HepG2 (cell line): ENCODE measurements around the gene HPCAL1. TPM values are rescaled to one million over a fixed set of nuclear protein-coding genes. Genes with fewer than 3 reads are reported as not detected.

Source experiments
- CBX1 ChIP-seq: IDR thresholded peaks from one replicate; pipeline ENCODE4 v1.6.1; 2016; ENCODE audit warnings: antibody characterized with exemption, low read depth
- DMAP1 ChIP-seq: IDR thresholded peaks from 2 replicates; pipeline ENCODE4 v1.6.1; 2016
- EED ChIP-seq: sonication (generic); formaldehyde crosslinking; IDR thresholded peaks from 2 replicates; pipeline ENCODE4 v1.5.0; 2020; ENCODE audit warnings: mild to moderate bottlenecking, missing genetic modification reagents
- FOSL2 ChIP-seq: sonication (generic); formaldehyde crosslinking; IDR thresholded peaks from 2 replicates; pipeline ENCODE4 v1.4.0; 2020; ENCODE audit warnings: missing genetic modification reagents
- HNF4A ChIP-seq: sonication (generic); formaldehyde crosslinking; IDR thresholded peaks from 2 replicates; pipeline ENCODE4 v1.4.0; 2020; ENCODE audit warnings: missing genetic modification reagents
- HNRNPLL ChIP-seq: fragments of 200-400 bp; formaldehyde crosslinking; IDR thresholded peaks from 2 replicates; pipeline ENCODE4 v1.6.1; 2017; ENCODE audit warnings: mild to moderate bottlenecking, low read depth, low read length; ENCODE audit not compliant: poor library complexity, severe bottlenecking
- NR2F6 ChIP-seq, 2 experiments: IDR thresholded peaks; 2 replicates each; pipeline ENCODE4 v1.6.1; 2016; ENCODE audit warnings: antibody characterized with exemption in 1 of 2, mild to moderate bottlenecking in 1 of 2
- PLSCR1 ChIP-seq: sonication (generic); formaldehyde crosslinking; IDR thresholded peaks from 2 replicates; pipeline ENCODE4 v1.5.0; 2020; ENCODE audit warnings: missing genetic modification reagents, mild to moderate bottlenecking, borderline replicate concordance
- RAD51 ChIP-seq: fragments of 450-650 bp; IDR thresholded peaks from 2 replicates; pipeline ENCODE4 v1.6.1; 2016; ENCODE audit warnings: borderline replicate concordance
- RNF2 ChIP-seq: fragments of 450-650 bp; conservative IDR thresholded peaks from 2 replicates; pipeline ENCODE4 v1.6.1; 2016; ENCODE audit warnings: low read depth
- RNF219 ChIP-seq: sonication (generic); formaldehyde crosslinking; IDR thresholded peaks from 2 replicates; pipeline ENCODE4 v1.5.0; 2020; ENCODE audit warnings: mild to moderate bottlenecking, missing genetic modification reagents
- SNAPC2 ChIP-seq: sonication (generic); formaldehyde crosslinking; IDR thresholded peaks from 2 replicates; pipeline ENCODE4 v1.8.1; 2022; ENCODE audit warnings: mild to moderate bottlenecking, missing genetic modification reagents
- STAT5B ChIP-seq: sonication (generic); formaldehyde crosslinking; IDR thresholded peaks from 2 replicates; pipeline ENCODE4 v1.4.0; 2020; ENCODE audit warnings: missing genetic modification reagents
- ZNF547 ChIP-seq: sonication (generic); formaldehyde crosslinking; IDR thresholded peaks from 2 replicates; pipeline ENCODE4 v1.5.1; 2020; ENCODE audit warnings: mild to moderate bottlenecking, missing genetic modification reagents
- ZNF670 ChIP-seq: sonication (generic); formaldehyde crosslinking; IDR thresholded peaks from 2 replicates; pipeline ENCODE4 v1.8.0; 2022; ENCODE audit warnings: mild to moderate bottlenecking, missing genetic modification reagents, borderline replicate concordance
- ZNF7 ChIP-seq: IDR thresholded peaks from 2 replicates; pipeline ENCODE4 v1.6.1; 2016; ENCODE audit warnings: missing biosample characterization, missing genetic modification reagents
- polyA plus RNA-seq, 8 experiments: library from polyadenylated mRNA; depleted of rRNA in 3 of 8; stranded (reverse) in 7 of 8; unstranded in 1 of 8; fragments of >200 nt; fragmentation: Illumina TruSeq in 4 of 8; extraction: Trizol in 4 of 8; gene quantifications; 2 replicates each; pipeline versions ENCODE4 v1.2.1 to v1.2.3, GENCODE V29; 2011 to 2016; ENCODE audit warnings: low read depth in 4 of 8, missing spikeins in 1 of 8, mixed read lengths in 1 of 8; ENCODE audit not compliant: insufficient read depth in 1 of 8
- total RNA-seq, 5 experiments: library from RNA; depleted of rRNA; stranded (reverse); fragments of >200 nt; fragmentation: Illumina TruSeq; extraction: Trizol; gene quantifications; 2 replicates each; pipeline ENCODE4 v1.2.3, GENCODE V29; 2016; ENCODE audit warnings: low read depth in 1 of 5
- TF ChIP-seq, protein P1 (sequence below), 2 experiments: sonication (generic) in 1 of 2; formaldehyde crosslinking in 1 of 2; IDR thresholded peaks; 2 replicates each; pipeline versions ENCODE4 v1.4.0 to v1.6.1; 2016 to 2020; ENCODE audit warnings: borderline replicate concordance in 1 of 2, low read depth in 1 of 2, mild to moderate bottlenecking in 1 of 2, missing genetic modification reagents in 1 of 2
- TF ChIP-seq, protein P2 (sequence below): sonication (generic); formaldehyde crosslinking; IDR thresholded peaks from 2 replicates; pipeline ENCODE4 v1.9.0; 2022; ENCODE audit warnings: missing genetic modification reagents, mild to moderate bottlenecking, borderline replicate concordance
- TF ChIP-seq, protein P3 (sequence below): sonication (generic); formaldehyde crosslinking; IDR thresholded peaks from 2 replicates; pipeline ENCODE4 v1.4.0; 2020; ENCODE audit warnings: missing genetic modification reagents

The HPCAL1 gene
- total and polyA plus RNA-seq, 2 of the 13 experiments (the other 11 are each of a cell fraction or from before 2014, with no cell fraction given), result 29.5 to 29.9 TPM

- TF ChIP-seq DMAP1, result peak; percentile 38; the same call in 1 of the 2 replicates
- TF ChIP-seq FOSL2 (CRISPR knock-in tag), result peak; percentile 80
- TF ChIP-seq NR2F6 (IDR thresholded peaks at IDR 0.05), result no peak; the same call in 1 of the 2 replicates
- peak; percentile 61; the same call in 1 of the 2 replicates for TF ChIP-seq NR2F6 (CRISPR knock-in tag; IDR thresholded peaks at IDR 0.05)
- no peak for TF ChIP-seq SNAPC2
- 0 out of 2 replicates have a peak, but pooled peaks have one; percentile 34 for TF ChIP-seq ZNF670 (CRISPR knock-in tag)
- 0 out of 2 replicates have a peak, but pooled peaks have one; percentile 41 for TF ChIP-seq EED
- TF ChIP-seq, protein P1, sequence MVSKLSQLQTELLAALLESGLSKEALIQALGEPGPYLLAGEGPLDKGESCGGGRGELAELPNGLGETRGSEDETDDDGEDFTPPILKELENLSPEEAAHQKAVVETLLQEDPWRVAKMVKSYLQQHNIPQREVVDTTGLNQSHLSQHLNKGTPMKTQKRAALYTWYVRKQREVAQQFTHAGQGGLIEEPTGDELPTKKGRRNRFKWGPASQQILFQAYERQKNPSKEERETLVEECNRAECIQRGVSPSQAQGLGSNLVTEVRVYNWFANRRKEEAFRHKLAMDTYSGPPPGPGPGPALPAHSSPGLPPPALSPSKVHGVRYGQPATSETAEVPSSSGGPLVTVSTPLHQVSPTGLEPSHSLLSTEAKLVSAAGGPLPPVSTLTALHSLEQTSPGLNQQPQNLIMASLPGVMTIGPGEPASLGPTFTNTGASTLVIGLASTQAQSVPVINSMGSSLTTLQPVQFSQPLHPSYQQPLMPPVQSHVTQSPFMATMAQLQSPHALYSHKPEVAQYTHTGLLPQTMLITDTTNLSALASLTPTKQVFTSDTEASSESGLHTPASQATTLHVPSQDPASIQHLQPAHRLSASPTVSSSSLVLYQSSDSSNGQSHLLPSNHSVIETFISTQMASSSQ (IDR thresholded peaks at IDR 0.05; ENCODE audit: low read depth), result no peak; the same call in 1 of the 2 replicates
- TF ChIP-seq, protein P1 (CRISPR knock-in tag; IDR thresholded peaks at IDR 0.05; ENCODE audit: borderline replicate concordance), result no peak
- TF ChIP-seq ZNF547 (CRISPR knock-in tag), result 0 out of 2 replicates have a peak, but pooled peaks have one; percentile 14
- TF ChIP-seq, protein P2, sequence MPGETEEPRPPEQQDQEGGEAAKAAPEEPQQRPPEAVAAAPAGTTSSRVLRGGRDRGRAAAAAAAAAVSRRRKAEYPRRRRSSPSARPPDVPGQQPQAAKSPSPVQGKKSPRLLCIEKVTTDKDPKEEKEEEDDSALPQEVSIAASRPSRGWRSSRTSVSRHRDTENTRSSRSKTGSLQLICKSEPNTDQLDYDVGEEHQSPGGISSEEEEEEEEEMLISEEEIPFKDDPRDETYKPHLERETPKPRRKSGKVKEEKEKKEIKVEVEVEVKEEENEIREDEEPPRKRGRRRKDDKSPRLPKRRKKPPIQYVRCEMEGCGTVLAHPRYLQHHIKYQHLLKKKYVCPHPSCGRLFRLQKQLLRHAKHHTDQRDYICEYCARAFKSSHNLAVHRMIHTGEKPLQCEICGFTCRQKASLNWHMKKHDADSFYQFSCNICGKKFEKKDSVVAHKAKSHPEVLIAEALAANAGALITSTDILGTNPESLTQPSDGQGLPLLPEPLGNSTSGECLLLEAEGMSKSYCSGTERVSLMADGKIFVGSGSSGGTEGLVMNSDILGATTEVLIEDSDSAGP (CRISPR knock-in tag), result no peak; the same call in 1 of the 2 replicates
- peak; percentile 34; the same call in 1 of the 2 replicates for TF ChIP-seq HNF4A (CRISPR knock-in tag)
- no peak for TF ChIP-seq HNRNPLL
- TF ChIP-seq, protein P3, sequence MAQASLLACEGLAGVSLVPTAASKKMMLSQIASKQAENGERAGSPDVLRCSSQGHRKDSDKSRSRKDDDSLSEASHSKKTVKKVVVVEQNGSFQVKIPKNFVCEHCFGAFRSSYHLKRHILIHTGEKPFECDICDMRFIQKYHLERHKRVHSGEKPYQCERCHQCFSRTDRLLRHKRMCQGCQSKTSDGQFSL, result 0 out of 2 replicates have a peak, but pooled peaks have one; percentile 35
- TF ChIP-seq STAT5B (CRISPR knock-in tag), result no peak
- no peak for TF ChIP-seq RNF219 (CRISPR knock-in tag)
- TF ChIP-seq RNF2, result no peak
- TF ChIP-seq ZNF7, result no peak
- TF ChIP-seq CBX1, result no peak
- no peak for TF ChIP-seq RAD51
- TF ChIP-seq PLSCR1 (CRISPR knock-in tag), result no peak
Measured at GRCh38 chr2:10329880-10330699, 27.4 kb downstream of the HPCAL1 start (continued).
